Esophagus muscularis mucosa (tissue), 4 donors: ENCODE measurements around the gene RSRC2.

ENCODE experiments used
- EP300 ChIP-seq: sonication (generic); formaldehyde crosslinking; IDR thresholded peaks from one replicate; pipeline ENCODE4 v1.6.1; 2017; ENCODE audit warnings: antibody characterized with exemption
- POLR2A ChIP-seq: fragments of 450-650 bp; IDR thresholded peaks from one replicate; pipeline ENCODE4 v1.6.1; 2017; ENCODE audit warnings: antibody characterized with exemption, moderate library complexity, mild to moderate bottlenecking, low read depth
- POLR2AphosphoS5 ChIP-seq, 2 donors: sonication (generic); formaldehyde crosslinking; IDR thresholded peaks; one replicate each; pipeline ENCODE4 v1.6.1; 2017; ENCODE audit warnings: antibody characterized with exemption in 2 of 2
- TF ChIP-seq, protein P1 (sequence below), 3 experiments: fragments of 200-600 bp in 2 of 3; fragments of 450-650 bp in 1 of 3; sonication (generic) in 2 of 3; IDR thresholded peaks; one replicate each; pipeline ENCODE4 v1.5.1; 2017 to 2019; ENCODE audit warnings: antibody characterized with exemption in 3 of 3, mild to moderate bottlenecking in 2 of 3, moderate library complexity in 1 of 3

DNA sequence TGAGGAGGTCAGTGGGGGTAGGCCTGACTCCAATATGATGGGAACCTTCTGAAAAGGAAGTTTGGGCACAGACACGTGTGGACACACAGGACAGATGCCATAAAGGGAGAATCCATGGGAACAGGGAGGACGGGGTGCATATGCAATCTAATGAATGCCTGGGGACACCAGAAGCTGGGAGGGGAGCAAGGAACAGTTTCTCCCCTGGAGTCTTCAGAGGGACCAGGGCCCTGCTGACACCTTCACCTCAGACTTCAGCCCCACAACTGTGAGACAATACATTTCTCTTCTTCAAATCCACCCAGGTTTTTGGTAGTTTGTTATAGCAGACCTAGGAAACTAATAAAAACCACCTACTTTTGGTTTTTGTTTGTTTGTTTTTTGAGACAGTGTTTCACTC, 69.1 kb downstream of the RSRC2 start:
- TF ChIP-seq, protein P1, sequence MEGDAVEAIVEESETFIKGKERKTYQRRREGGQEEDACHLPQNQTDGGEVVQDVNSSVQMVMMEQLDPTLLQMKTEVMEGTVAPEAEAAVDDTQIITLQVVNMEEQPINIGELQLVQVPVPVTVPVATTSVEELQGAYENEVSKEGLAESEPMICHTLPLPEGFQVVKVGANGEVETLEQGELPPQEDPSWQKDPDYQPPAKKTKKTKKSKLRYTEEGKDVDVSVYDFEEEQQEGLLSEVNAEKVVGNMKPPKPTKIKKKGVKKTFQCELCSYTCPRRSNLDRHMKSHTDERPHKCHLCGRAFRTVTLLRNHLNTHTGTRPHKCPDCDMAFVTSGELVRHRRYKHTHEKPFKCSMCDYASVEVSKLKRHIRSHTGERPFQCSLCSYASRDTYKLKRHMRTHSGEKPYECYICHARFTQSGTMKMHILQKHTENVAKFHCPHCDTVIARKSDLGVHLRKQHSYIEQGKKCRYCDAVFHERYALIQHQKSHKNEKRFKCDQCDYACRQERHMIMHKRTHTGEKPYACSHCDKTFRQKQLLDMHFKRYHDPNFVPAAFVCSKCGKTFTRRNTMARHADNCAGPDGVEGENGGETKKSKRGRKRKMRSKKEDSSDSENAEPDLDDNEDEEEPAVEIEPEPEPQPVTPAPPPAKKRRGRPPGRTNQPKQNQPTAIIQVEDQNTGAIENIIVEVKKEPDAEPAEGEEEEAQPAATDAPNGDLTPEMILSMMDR (IDR thresholded peaks at IDR 0.05), result no peak
- TF ChIP-seq POLR2A, result no peak
- no peak for TF ChIP-seq POLR2AphosphoS5 (IDR thresholded peaks at IDR 0.05)
- TF ChIP-seq EP300, result no peak
